Putamen (tissue), 1 donor: ENCODE data around the gene GMDS.

Experiments used
- DNase-seq: peaks from one replicate; pipeline ENCODE4 v3.0.0-alpha.2; 2016; ENCODE audit warnings: low spot score

GMDS gene

DNA sequence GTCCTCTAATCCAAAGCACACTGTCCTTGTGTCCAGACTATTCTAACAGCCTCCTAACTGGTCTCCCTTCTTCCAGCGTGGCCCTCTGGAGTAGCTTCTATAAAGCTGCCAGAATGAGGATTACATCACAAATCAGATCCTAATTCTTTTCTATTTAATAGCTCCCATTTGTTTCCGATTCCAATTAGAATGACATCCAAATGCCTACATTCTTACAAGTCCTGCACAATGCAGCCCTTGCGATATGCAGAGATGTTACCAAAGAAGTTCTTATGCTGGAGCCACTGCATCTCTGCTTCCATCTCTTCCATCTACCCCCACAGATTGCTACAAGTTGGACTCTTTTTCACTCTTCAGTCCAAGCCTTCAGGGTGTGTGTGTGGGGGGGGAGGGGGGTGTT lies 40.0 kb downstream of the GMDS start:
- DNase-seq: no peak

DNA sequence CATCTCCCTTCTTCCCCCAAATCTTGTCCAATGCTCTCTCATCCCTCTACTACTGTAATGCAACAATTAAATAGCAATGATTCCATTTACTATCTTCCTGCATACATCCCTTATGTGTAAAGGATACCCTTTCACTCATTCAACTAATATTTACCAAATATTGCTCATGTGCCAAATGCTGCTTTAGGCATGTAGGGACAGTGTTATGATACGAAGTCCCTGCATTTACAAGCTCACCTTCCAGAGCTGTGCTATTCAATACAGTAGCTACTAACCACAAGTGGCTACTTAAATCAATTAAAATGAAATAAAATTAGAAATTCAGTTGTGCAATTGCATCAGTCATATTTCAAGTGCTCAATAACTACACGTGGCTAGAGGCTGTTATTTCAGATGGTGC lies 41.1 kb downstream of the GMDS start:
- DNase-seq: no peak

DNA sequence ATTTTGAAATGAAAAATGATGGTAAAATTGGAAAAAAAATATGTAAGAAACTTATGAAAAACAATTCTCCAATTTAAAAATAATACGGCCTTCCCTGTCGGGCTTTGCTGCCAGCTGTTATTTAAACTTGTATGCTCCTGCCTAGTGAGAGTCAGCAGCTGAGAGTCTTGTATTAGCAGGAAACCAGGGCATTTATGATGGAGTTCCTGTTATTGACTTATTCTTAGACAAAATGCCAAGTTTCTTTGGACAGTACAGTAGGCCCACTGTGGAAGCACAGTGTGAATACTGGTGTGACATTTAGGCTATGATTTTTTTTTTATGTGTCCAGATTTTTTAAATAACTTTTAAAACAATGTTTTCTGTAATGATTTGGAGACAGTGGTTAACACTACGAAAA lies 42.1 kb downstream of the GMDS start:
- DNase-seq: no peak

DNA sequence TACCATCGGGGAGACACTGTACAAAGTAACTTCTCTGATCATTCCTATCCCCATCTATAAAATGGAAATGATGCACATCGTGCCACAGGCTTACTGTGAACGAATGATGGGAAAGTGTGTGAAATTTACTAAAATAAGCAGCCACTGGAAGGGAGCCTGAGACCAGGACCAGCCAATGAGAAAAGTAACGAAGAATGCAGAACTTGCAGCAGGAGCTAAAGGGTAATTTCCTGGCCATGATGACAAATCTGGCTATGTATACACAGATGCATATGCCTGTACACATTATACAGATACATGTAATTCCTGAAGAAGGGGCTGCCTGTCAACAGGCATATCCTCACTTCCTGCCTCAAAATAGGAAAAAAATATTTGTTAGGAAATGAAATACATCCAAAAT lies 47.4 kb downstream of the GMDS start:
- DNase-seq: no peak

DNA sequence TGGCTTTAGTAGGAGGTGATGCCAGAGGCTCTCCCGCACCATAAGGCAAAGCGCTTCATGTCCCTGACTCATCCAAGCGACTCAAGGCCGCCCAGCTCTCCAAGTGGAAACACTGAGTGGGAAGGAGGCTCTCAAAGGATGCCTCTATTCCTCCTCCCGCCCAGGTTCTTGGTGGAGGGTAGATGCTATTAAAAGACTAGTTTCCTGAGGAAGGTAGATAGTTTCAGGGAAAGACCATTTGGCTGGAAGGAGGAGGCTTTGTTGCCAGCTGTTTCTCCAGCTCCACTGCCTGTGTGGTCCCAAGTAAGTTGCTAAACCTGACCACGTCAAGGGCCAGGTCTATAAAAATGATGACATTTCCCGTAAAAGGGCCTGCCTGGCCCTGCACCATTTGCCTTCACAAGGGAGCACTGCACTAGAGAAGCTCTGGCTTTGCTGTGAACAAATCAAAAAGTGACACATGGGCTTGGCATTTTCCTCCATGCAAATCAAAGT lies 48.2 kb downstream of the GMDS start:
- peak; percentile 21 for DNase-seq

DNA sequence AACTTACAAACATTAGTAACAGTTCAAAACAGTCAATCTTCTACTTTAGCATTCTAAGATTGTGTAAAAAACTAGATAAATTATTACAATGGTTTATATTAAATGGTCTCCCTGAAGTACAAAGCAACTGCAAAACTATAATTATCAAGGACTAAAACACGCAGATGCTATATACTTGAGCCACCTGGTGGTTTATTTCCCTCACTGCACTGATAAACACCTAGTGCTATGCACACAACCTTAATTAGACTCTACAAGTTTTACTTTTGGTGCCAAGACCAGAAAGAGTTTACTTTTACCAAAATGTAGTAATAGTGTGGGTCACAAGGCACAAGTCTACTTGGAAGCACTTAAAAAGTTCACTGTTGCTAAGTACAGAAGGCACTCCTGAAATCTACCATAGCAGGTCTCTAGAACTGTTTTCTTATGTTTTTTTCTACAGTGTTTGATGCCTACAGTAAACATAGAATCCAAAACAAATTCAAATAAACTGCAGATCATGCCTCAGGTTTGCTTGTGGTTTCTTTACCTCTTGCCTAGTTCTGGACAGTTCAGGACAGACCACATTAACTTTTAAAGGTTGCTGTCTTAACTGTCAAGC lies 49.2 kb downstream of the GMDS start:
- no peak for DNase-seq

DNA sequence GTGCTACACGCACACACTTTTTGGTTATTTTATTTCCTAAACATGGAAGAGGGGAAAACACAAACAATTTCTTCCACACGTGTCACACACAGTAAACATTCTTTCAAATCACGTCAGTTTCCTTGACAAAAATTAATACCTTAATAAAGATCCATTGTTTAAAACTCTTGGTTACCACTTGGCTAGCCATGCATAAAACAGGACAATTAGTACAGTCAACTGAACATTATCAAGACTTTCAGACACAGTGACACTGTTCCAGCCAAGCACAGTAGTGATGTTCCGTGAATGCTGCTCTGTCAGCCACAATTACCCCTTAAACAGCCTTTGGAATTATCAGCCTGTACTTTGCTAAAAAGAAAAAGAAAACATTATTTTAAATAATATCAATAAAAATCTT lies 50.8 kb downstream of the GMDS start:
- no peak for DNase-seq

DNA sequence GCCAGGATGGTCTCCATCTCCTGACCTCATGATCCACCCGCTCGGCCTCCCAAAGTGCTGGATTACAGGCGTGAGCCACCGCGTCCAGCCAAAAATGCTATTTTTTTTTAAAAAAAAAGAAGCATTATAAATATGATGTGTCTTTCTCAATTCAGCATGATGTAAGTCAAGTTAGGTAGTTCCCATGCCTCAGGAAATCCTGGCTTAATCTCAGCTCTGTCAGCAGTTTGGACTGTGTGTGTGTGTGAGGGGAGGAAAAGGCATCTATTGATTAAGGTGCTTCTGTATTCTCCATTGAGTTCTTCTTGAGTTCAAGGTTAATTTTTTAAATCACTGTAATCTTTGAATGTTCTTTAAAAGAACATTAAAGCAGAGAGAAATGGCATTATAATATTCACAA lies 51.5 kb downstream of the GMDS start:
- no peak for DNase-seq

DNA sequence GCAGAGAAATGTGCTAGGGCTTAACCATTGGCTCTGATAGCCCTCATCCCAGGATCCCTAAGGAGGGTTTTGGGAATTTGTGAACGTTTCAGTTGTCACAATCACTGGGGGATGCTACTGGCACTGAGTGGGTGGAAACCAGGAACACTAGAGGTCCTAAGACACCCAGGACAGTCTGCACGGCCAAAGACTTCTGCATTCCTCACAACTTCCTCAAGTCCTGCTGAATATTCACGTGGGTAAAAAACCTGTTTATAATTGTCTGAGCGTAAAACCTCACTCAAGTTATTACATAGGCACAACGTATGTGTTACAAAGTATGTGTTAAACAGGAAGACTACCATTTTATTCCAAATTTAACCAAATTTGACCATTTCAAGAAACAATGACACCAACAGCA lies 52.4 kb downstream of the GMDS start:
- DNase-seq: no peak

DNA sequence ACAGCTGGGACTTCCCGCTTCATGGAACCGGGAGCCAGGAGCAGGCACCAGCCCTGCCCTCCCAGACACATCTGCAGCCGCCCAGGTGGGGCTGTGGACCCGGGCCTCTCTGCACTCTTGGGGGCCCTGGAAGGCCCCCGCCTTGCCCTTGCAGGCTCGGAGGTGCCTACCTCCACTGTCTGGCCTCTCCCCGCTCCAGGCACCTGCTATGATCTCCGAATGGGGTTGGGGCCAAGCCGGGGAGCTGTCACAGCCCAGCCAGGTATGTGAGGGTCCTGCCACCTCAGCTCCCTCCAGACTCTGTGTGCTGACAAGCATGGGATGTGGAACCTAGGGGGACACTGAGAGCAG lies 54.0 kb downstream of the GMDS start:
- no peak for DNase-seq

DNA sequence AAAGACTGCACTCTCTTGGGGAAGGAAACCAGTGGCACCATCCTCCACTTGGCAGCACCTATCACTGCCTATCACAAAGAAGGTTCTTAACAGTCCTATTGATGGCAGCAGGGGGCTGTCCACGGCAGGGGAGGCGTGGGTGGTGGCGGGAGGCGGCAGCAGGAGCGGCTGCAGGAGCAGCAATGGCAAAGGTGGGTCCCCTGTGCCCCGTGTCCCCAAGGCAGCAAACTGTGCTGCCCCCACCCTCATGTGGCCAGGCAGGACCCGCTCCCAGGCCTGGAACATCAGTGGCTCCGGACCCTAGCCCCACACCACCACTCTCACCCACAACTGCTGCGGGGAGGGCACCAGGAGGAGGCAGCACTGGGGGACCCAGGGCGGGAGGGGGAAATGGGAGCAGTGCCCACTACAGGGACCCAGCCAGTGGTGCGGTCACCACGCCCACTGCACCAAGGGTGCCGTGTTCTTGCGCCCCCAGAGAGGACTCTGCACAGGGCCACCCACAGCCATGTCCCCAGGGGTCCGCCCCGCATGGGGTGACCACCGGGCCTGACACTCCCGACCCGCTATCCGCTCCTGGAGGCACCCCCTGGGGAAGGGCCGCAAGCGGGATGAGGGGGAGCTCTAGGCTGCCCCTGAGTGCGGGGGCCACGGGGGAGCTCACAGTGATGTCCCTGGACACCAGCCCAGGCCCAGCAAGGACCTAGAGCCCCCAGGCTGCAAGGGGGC lies 54.6 kb downstream of the GMDS start:
- DNase-seq: no peak

DNA sequence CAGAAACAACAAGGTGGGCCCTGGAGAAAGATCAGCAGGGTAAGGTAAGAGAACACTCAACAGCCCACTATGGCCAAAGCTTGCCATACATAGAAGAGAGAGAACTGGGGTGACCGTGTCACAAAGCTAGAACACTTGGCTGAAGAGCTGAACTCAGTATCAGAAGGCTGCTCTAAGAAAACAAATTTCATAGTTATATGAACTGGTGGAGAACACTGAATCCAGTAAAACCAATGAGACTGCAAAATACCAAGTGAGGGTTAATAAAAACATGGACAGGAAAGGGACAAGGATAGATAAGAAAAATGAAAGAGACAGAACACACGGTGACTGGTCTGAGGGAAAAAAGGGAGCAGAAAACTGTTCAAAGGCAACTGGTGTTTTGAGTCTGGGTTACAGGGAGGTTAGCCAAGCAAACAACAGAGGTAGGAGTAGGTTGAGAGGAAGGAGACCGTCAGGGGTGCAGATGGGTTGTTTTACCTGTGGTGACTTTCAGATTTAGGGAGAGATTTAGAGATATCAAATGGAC lies 56.5 kb downstream of the GMDS start:
- no peak for DNase-seq

DNA sequence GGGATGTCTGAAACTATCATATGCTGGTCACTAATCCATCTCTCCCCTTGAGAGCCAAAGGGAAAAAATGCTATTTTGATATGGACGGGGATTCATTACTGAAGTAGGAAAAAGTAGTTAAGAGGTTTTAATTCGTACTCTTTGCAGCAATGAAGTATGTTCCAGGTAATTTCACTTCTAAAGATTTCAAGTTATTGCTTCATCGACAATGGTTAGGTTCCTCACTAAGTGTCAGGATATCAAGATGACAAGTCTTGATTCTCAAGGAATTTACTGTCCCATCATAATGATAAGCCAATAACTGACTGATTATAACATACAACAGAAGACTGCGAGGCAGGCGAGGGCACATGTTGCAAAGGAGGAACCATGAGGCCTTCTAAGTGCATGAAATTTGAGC lies 57.0 kb downstream of the GMDS start:
- no peak for DNase-seq

DNA sequence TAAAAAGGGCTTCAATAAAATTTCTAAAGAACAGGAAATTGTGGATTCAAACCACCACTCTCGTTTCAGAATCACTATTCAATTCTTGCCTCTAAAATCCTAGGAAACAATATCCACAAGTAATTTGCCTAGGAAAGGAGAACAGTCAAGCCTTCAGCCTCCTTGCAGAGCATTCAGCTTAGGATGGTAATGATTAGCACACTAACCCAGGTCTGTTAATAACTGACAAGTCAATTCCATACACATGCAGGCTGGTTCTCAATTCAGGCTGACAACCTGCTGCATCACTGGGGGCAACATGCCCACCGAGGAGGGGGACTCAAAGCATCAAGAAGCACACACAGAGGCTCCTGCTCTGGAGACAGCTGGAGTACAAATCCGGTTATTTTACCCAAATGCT lies 57.6 kb downstream of the GMDS start:
- DNase-seq: no peak

DNA sequence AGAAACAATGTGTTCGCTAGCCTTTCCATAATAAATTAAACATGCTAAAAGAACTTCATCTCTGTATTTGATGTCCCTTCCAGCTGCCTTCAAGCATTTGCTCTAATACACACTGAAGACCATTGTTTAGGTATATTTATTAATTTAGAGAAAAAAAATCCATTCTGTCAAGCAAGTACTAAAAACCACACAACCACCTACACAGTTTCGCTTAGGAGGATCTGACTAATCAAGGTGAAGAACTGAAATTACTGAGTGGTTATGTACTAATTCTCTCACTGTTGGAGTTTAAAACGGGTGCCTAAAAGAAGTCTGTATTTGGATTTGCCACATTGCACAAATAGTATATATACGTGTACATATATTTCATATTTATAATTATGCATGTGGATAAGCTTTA lies 58.9 kb downstream of the GMDS start:
- no peak for DNase-seq

DNA sequence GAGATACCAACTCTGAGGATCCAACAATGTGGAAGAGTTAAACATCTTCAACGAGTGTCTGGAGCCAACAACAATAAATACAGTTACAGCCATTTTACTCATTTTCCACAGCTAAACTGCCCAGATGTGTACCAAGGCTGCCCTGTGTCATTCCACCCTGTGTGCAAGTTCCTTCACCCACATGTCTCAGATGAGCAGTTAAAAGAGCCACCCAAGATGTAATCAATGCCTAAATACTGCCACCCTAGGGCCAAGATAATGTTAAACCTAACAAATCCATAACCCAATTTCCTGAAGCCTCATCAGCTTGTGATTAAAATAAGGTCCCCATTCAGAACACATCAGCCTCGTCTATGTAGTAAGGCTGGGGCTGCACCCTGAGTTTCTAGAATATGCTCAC lies 59.9 kb downstream of the GMDS start:
- DNase-seq: no peak

DNA sequence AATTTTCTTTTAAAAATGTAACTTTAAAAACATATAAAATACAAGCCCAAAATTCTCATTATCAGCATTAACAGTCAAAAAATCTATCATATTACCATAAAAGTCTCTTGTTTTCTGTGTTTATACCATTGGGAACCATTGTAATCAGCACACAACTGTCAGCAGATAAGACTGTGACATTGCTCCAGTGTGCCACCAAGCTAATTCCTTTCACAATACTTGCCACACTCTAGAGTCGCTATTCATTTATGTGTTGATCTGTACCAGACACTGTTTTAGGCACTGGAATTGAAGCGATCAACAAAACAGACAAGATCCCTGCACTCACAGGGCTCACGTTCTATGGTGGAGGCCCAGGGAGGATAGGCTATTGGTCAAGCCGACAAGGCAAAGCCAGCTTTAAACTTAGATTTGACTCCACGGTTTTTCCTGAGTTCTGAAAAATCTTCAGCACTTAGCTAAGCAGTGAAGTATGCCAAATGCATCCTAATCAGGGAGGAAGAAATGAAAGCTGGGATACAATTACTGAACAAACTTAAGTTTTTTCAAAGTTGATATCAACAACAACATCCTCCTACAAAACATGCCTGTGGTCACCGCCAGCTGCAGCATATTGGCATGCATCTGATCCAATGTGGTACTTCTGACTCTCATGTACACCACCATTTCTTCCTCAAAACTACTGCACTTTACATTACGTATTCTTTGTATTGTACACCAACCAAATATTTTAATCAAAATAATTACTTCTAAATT lies 60.5 kb downstream of the GMDS start:
- DNase-seq: no peak

DNA sequence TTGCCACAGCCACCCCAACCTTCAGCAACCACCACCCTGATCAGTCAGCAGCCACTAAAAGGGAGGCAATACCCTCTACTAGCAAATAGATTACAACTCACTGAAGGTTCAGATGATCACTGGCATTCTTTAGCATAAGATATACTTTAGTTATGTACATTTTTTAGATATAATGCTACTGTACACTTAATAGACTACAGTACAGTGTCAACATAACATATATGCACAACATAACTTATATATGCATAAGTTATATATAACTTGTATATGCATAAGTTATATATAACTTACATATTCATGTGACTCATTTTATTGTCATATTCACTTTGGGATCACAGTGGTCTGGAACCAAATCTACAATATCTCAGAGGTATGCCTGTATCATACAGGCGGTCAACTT lies 61.7 kb downstream of the GMDS start:
- no peak for DNase-seq

DNA sequence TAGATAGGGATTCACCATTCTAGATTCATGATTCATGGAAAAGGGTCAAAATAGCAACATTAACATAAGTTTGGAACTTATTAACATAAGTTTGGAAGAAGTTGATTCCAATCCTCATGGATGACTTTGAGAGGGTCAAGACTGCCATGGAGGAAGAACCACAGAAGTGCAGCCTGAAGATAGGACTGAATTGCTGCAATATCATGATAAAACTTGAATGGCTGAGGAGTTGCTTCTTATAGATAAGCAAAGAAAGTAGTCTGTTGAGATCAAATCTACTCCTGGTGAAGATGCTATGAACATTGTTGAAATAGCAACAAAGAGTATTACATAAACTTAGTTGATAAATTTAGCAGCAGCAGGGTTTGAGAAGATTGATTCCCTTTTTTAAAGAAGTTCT lies 62.2 kb downstream of the GMDS start:
- DNase-seq: no peak

DNA sequence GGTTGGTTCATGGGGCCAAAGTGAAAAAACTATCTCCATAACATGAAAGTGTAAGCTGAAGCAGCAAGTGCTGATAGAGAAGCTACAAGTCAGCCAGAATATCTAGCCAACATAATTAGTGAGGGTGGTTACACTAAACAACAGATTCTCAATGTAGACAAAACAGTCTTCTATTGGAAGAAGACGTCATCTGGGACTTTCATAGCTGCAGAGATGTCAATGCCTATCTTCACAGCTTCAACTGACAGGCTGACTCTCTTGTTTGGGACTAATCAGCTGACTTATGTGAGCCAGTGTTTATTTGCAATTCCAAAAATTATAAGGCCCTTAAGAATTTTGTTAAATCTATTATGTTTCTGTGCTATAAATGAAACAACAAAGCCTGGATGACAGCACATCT lies 63.2 kb downstream of the GMDS start:
- peak; percentile 26 for DNase-seq

DNA sequence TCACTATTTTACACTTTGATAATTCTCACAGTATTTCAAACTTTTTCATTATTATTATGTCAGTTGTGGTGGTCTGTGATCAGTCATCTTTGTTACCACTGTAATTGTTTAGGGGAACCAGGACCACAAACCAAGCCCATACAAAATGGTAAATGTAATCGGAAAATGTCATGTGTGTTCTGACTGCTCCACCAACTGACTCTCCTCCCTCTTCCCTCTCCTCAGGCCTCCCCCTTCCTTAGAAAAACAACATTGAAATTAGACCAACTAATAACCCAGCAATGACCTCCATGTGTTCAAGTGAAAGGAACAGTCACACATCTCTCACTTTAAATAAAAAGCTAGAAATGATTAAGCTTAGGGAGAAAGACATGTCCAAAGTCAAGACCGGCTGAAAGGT lies 63.8 kb downstream of the GMDS start:
- DNase-seq: no peak

DNA sequence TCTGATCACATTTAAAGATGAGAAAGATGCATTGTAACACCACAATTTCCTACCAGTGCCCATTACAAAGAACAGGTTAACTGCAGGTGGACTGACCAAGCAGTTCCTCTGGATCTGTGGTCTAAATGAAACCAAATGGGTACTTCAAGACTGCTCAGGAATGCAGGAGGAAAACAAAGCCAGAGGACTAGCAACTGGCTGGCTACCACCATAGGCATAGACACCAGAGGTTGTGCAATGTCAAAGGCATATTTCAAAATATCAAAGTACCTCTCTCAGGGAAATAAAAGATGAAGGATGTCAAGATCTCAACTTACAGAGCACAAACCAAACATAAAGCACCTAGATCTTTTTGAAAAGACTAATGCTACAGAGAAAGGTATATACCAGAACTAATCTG lies 65.5 kb downstream of the GMDS start:
- no peak for DNase-seq

DNA sequence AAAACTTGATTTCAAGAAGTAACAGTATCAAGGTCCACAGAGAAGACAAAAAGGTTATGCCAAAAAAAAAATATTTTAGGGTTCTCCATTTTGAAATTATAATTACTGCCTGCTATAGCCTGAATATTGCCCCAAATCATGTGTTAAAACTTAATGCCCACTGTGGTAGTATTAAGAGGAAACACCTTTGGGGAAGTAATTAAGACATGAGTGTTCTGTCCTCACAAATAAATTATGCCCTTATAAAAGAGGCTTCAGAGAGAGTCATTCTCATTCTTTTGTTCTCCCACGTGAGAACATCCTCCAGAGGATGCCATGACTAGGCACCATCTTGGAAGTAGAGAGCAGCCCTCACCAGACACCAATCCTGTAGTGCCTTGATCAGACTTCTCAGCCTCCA lies 66.2 kb downstream of the GMDS start:
- no peak for DNase-seq
